Trophoblast cell (in vitro differentiated cells and primary cell): Measurements from ENCODE around the gene COBLL1.
A peak's percentile ranks its signal among the peaks of the same experiment; 100 is the strongest.

ENCODE experiments used
- DNase-seq, 2 donors: peaks; one replicate each; pipeline ENCODE4 v3.0.0-alpha.2; 2016
- H2AFZ ChIP-seq: 2 replicates; pipeline ENCODE4 v1.6.1; 2013; ENCODE audit warnings: low read length, moderate library complexity, mild to moderate bottlenecking; ENCODE audit not compliant: insufficient read depth, poor library complexity
- H2AK5ac ChIP-seq: 2 replicates; pipeline ENCODE4 v1.6.1; 2013; ENCODE audit warnings: mild to moderate bottlenecking, low read length
- H2BK120ac ChIP-seq: 2 replicates; pipeline ENCODE4 v1.6.1; 2013; ENCODE audit warnings: low read length, mild to moderate bottlenecking, moderate library complexity; ENCODE audit not compliant: insufficient read depth, poor library complexity
- H2BK12ac ChIP-seq: 2 replicates; pipeline ENCODE4 v1.6.1; 2013; ENCODE audit warnings: mild to moderate bottlenecking, low read length, moderate library complexity
- H2BK5ac ChIP-seq: 2 replicates; pipeline ENCODE4 v1.6.1; 2013; ENCODE audit warnings: low read length, low read depth, moderate library complexity, mild to moderate bottlenecking; ENCODE audit not compliant: poor library complexity
- H3K14ac ChIP-seq: 2 replicates; pipeline ENCODE4 v1.6.1; 2013; ENCODE audit warnings: mild to moderate bottlenecking, low read length
- H3K18ac ChIP-seq: 2 replicates; pipeline ENCODE4 v1.6.1; 2013; ENCODE audit warnings: mild to moderate bottlenecking, low read length
- H3K23ac ChIP-seq: 2 replicates; pipeline ENCODE4 v1.6.1; 2013; ENCODE audit warnings: low read length
- H3K27ac ChIP-seq: 2 replicates; pipeline ENCODE4 v1.5.1; 2013; ENCODE audit warnings: low read depth, mild to moderate bottlenecking, inconsistent platforms, low read length, moderate library complexity
- H3K27me3 ChIP-seq: 2 replicates; pipeline ENCODE4 v1.6.1; 2013; ENCODE audit warnings: inconsistent platforms, mild to moderate bottlenecking, low read length, moderate library complexity; ENCODE audit not compliant: insufficient read depth
- H3K36me3 ChIP-seq, 2 experiments: 1 replicate in 1 of 2; 2 replicates in 1 of 2; pipeline ENCODE4 v1.6.1; 2013; ENCODE audit warnings: low read length in 2 of 2, mild to moderate bottlenecking in 2 of 2, moderate library complexity in 1 of 2; ENCODE audit not compliant: insufficient read depth in 2 of 2, control insufficient read depth in 1 of 2
- H3K4ac ChIP-seq: 2 replicates; pipeline ENCODE4 v1.6.1; 2013; ENCODE audit warnings: low read depth, mild to moderate bottlenecking, low read length, moderate library complexity
- H3K4me1 ChIP-seq, 2 experiments: 1 replicate in 1 of 2; 2 replicates in 1 of 2; pipeline ENCODE4 v1.6.1; 2013; ENCODE audit warnings: low read length in 2 of 2, mild to moderate bottlenecking in 2 of 2, moderate library complexity in 1 of 2; ENCODE audit not compliant: insufficient read depth in 2 of 2, control insufficient read depth in 1 of 2
- H3K4me2 ChIP-seq: 2 replicates; pipeline ENCODE4 v1.6.1; 2013; ENCODE audit warnings: inconsistent platforms, mild to moderate bottlenecking, low read length, moderate library complexity
- H3K4me3 ChIP-seq: 2 replicates; pipeline ENCODE4 v1.5.1; 2013; ENCODE audit warnings: mild to moderate bottlenecking, low read depth, low read length, inconsistent platforms
- H3K79me1 ChIP-seq: one replicate; pipeline ENCODE4 v1.6.1; 2013; ENCODE audit warnings: low read length
- H3K79me2 ChIP-seq: 2 replicates; pipeline ENCODE4 v1.6.1; 2013; ENCODE audit warnings: low read length, mild to moderate bottlenecking; ENCODE audit not compliant: control insufficient read depth, insufficient read depth, poor library complexity
- H3K9ac ChIP-seq: 2 replicates; pipeline ENCODE4 v1.6.1; 2013; ENCODE audit warnings: mild to moderate bottlenecking, low read length
- H3K9me3 ChIP-seq: 2 replicates; pipeline ENCODE4 v1.6.1; 2013; ENCODE audit warnings: low read depth, mild to moderate bottlenecking, control low read depth, inconsistent platforms, low read length; ENCODE audit not compliant: insufficient read depth
- H4K12ac ChIP-seq: 2 replicates; pipeline ENCODE4 v1.6.1; 2013; ENCODE audit warnings: low read depth, mild to moderate bottlenecking, low read length, moderate library complexity
- H4K8ac ChIP-seq: 2 replicates; pipeline ENCODE4 v1.6.1; 2013; ENCODE audit warnings: low read depth, mild to moderate bottlenecking, low read length, moderate library complexity
- H4K91ac ChIP-seq: one replicate; pipeline ENCODE4 v1.6.1; 2013; ENCODE audit warnings: low read depth, mild to moderate bottlenecking, low read length, moderate library complexity
- WGBS: extraction: QIAGEN DNeasy Blood & Tissue Kit; methylation state at CpG from one replicate; pipeline ENCODE4 v1.1.7; 2013; ENCODE audit warnings: missing lambda C conversion rate; ENCODE audit not compliant: insufficient read length, insufficient coverage; ENCODE audit errors: extremely low coverage; 5-methylcytosine and 5-hydroxymethylcytosine counted together

COBLL1 gene

DNA sequence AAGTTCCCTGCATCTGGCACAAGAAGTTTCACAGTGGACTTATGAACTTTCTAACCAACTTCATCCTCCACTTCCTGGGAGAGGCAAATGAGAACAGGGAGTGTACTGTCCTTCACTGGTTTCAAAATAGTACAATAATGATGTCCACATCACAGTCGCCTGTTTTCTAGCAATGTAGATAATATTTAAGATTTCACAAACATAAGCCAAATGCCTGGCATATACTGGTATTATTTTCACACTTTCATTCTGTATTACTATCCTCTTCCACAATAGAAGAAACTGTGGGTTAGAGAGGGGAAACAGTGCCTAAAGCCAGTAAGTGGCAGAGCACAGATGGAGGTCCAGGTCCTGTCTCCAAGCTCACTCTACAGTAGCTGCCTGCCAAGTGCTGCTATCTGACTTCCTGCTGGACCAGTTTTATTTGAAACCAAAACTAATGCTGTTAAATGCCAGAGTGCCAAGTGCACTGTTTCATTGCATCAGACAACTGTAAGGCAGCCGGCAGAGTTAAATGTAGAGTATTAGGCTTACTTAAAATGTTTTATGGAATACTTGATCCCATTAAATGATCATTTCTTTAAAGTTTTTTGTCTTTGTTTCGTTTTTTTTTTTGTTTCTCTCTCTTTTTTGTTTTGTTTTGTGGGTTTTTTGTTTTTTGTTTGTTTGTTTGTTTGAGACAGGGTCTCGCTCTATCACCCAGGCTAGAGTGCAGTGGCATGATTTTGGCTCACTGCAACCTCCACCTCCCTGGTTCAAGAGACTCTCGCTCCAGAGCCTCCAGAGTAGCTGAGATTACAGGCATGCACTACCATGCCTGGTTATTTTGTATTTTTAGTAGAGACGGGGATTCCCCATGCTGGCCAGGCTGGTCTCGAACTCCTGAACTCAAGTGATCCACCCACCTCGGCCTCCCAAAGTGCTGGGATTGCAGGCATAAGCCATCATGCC is 15.1 kb downstream of the COBLL1 start:
- Histone ChIP-seq H3K9ac (no peak overlapping the region), H2AK5ac (no peak overlapping the region), H3K4me3 (no peak overlapping the region), H3K18ac (no peak overlapping the region), H3K79me1 (peaks cover 3% of the 10 kb centered on the region), H3K14ac (no peak overlapping the region), H3K79me2 (no peaks in the 10 kb centered on the region), H2BK12ac (no peak overlapping the region), H3K27ac (no peak overlapping the region), H4K12ac (no peak overlapping the region), H4K91ac (peak overlapping the region; percentile 6), H3K23ac (no peak overlapping the region), H3K27me3 (no peaks in the 10 kb centered on the region), H3K4me2 (no peak overlapping the region), H3K9me3 (no peaks in the 10 kb centered on the region), H3K4me1 (peaks cover 3% of the 10 kb centered on the region in 2 experiments), H4K8ac (no peak overlapping the region), H2AFZ (no peak overlapping the region), H3K36me3 (no peaks in the 10 kb centered on the region), H2BK120ac (no peak overlapping the region), H2BK5ac (no peak overlapping the region), H3K4ac (no peak overlapping the region)
- DNase-seq = peak; percentile 39 to 72
- no CpG with 5 or more reads among the region's 8 CpGs for WGBS

DNA sequence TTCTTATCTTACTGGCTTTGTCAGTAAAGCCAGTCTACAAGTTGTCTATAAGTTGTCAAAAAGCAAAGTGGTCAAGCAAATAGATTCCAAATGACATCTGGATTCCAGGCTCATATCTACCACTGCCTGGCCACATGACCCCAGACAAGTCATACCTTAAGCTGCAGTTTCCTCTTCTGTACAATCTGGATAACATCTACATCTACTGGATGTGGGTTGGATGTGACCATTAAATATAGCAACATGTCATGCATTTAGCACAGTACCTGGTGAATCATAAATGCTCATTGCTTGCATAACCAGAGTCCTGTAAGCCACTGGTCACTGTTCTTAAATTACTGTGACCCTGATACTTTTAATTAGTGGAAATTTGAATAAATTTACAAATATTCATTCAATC is 16.8 kb downstream of the COBLL1 start:
- Histone ChIP-seq H2AK5ac (no peak overlapping the region), H2BK12ac (no peak overlapping the region), H3K4me3 (no peak overlapping the region), H3K9me3 (no peaks in the 10 kb centered on the region), H3K14ac (no peak overlapping the region), H3K36me3 (no peaks in the 10 kb centered on the region), H3K9ac (no peak overlapping the region), H4K8ac (no peak overlapping the region), H3K23ac (no peak overlapping the region), H3K4me1 (peaks cover 3% of the 10 kb centered on the region in 2 experiments), H4K91ac (no peak overlapping the region), H4K12ac (no peak overlapping the region), H2AFZ (no peak overlapping the region), H2BK120ac (no peak overlapping the region), H3K27me3 (no peaks in the 10 kb centered on the region), H3K27ac (no peak overlapping the region), H3K79me1 (peaks cover 3% of the 10 kb centered on the region), H3K79me2 (no peaks in the 10 kb centered on the region), H3K18ac (no peak overlapping the region), H3K4ac (no peak overlapping the region), H2BK5ac (no peak overlapping the region), H3K4me2 (no peak overlapping the region)
- DNase-seq = peak; percentile 45 to 88

DNA sequence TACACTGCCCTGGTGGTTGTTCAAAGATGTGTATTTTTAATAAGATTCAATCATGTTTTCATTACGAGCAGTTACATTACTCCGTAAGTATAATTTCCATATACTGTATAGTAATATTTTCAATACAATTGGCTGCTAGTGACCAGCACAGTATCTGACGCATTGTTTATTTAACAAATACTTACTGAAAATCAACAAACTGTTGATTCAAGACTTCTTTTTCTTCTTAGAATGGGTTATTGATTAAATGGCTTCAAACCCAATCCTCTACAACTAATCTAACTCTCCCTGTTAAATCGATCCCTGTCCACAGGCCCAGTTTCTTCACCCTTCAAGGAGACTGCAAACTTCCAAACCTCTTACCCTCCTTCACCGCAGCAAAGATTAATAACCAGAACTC is 18.5 kb downstream of the COBLL1 start:
- H3K18ac ChIP-seq = no peak overlapping the region
- H4K91ac ChIP-seq = no peak overlapping the region
- H3K4me2 ChIP-seq = no peak overlapping the region
- no peak overlapping the region for H3K9ac ChIP-seq
- no peaks in the 10 kb centered on the region for H3K9me3 ChIP-seq
- no peak overlapping the region for H2BK12ac ChIP-seq
- no peak overlapping the region for H3K27ac ChIP-seq
- no peak overlapping the region for H2AK5ac ChIP-seq
- H3K4me1 ChIP-seq = peaks cover 3% of the 10 kb centered on the region in 2 experiments
- no peak overlapping the region for H3K14ac ChIP-seq
- H3K4me3 ChIP-seq = no peak overlapping the region
- no CpG with 5 or more reads among the region's 5 CpGs for WGBS
- no peak overlapping the region for H3K4ac ChIP-seq
- H3K27me3 ChIP-seq = no peaks in the 10 kb centered on the region
- H4K8ac ChIP-seq = no peak overlapping the region
- H3K79me2 ChIP-seq = no peaks in the 10 kb centered on the region
- no peak overlapping the region for H2AFZ ChIP-seq
- DNase-seq = no peak
- H3K36me3 ChIP-seq = no peaks in the 10 kb centered on the region
- H3K79me1 ChIP-seq = peaks cover 3% of the 10 kb centered on the region
- no peak overlapping the region for H2BK5ac ChIP-seq
- H2BK120ac ChIP-seq = no peak overlapping the region
- no peak overlapping the region for H3K23ac ChIP-seq
- H4K12ac ChIP-seq = no peak overlapping the region

DNA sequence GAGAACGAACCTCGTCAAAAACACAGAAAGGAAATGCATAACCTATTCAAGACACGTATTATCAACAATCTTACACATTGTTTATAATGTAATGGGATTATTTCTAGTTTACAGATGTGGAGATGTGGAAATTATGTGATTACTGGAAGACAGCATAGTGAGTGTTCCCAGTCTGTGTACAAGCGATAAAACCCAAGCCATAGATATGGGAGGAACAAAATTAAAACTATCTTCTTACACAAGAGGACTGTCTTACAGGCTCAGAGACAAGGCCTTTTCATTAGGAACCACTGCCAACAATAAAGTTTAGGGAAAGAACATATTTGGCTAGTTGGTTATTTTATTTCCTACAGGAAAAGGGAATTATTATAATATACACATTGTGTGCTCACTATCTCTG is 20.3 kb downstream of the COBLL1 start:
- Histone ChIP-seq H3K9me3 (no peaks in the 10 kb centered on the region), H3K4me3 (no peak overlapping the region), H4K91ac (no peak overlapping the region), H3K9ac (no peak overlapping the region), H4K12ac (no peak overlapping the region), H2BK5ac (no peak overlapping the region), H3K18ac (no peak overlapping the region), H2AK5ac (no peak overlapping the region), H3K23ac (no peak overlapping the region), H3K4me2 (no peak overlapping the region), H3K79me1 (peaks cover 7% of the 10 kb centered on the region), H3K79me2 (no peaks in the 10 kb centered on the region), H2BK120ac (no peak overlapping the region), H2AFZ (no peak overlapping the region), H3K27me3 (no peaks in the 10 kb centered on the region), H4K8ac (no peak overlapping the region), H3K4ac (no peak overlapping the region), H3K4me1 (peaks cover 7% of the 10 kb centered on the region in 2 experiments), H3K27ac (no peak overlapping the region), H2BK12ac (no peak overlapping the region), H3K36me3 (no peaks in the 10 kb centered on the region), H3K14ac (no peak overlapping the region)
- WGBS = no CpG with 5 or more reads among the region's 4 CpGs
- DNase-seq = no peak
